ENCODE measurements around the gene ARHGAP22.

ARHGAP22 gene

DNA sequence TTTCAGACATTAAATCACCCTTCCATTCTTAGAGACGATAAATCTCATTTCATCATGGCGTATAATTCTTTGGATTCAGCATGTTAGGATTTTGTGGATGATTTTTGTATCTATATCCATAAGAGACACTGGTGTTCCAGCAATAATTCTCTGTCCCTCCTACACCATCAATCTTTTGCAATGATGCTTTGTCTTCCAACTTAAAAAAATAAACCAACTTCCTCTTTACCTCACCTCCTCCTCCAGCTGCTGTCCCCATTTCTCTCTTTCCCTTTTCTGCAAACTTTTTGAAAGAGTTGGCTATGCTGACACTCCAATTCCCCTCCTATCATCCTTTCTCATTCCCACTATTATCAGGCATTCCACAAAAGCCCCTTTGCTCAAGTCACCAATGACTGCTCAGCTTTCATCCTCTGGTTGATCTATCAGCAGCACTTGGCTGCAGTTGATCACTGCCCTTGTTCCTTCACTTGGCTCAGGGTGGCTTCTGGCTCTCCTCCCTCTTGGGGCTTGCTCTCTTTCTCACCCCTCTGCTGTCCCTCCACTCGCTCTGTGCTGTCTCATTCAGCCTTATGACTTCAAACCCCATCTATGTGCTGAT is 130.0 kb downstream of the ARHGAP22 start:
- FAIRE-seq, result no peak

DNA sequence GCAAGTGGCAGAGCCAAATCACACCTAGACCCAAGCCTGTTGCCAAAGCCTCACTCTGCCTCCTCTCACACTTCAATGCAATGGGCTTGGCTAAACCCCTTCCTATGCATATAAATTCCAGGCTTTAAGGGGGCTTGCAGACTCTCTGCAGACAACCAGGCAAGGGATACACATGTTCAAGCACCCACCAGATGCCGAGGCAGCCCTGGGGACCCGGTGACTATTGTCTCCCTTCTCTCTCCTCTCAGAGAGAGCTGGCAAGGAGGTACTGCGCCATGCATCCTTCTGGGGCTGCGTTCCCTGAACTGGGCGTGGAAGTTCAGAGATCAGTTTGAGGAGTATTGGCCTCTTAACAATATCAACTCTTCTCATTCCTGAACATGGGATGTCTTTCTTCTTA is 131.2 kb downstream of the ARHGAP22 start:
- no peak for FAIRE-seq

DNA sequence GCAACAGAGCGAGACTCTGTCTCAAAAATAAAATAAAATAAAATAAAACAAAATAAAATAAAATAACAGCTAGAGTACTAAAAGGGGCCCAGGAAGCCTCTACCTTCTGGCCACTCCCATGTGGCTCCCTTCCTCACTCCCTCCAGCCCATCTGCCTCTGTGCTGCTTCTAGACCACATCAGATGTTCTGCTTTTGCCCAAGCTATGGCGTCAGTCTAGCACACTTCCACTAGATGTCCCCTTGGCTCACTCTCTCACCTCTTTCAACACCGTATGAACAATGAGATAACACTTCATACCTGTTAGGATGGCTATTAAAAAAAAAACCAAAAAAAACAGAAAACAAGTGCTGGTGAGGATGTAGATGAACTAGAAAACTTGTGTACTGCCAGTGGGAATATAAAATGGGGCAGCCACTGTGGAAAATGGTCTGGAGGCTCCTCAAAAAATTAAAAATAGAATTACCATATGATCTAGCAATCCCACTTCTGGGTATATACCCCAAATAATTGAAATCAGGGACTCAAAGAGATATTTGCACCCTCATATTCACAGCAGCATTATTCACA is 132.3 kb downstream of the ARHGAP22 start:
- no peak for FAIRE-seq

DNA sequence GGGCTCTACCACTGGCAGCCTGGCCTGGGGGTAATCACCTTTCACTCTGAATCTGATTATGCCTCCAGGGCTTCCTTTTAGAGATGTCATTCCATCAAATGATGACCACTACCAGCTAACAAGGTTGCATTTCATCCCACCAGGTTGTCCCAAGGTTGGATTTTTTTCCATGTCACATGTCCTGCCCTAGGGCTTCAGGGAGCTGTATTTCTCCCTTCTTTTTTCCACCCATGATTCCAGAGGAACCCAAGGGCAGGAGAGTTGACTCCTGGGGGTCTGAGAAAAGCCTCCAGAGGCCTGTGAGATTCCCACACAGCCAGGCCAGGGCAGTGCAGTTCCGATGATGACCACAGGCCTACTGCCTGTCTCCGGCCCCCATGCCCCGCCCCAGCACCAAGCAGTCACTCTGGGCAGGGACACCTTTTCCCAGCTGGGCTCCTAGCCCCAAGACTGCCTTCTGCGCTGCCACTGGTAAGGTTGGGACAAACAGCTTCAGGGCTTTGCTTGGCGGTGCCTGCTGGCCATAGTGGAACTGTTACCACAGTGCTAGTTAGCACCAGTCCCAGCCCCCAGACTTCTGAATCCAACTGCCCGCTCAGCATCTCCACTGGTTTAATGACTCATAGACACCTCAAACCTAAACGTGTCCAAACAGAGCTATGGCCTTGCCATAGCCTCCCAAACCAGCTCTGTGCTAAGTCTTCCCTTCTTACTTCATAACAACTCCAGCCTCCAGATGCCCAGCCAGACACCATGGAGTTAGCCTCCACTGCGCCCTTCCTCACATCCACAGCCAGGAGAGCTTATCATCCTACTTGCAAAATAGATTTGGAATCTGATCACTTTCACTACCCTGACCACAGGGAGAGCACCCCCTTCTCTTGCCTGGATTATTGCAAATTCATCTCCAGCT is 133.7 kb downstream of the ARHGAP22 start:
- no peak for FAIRE-seq

GRCh38 chr10:48470115-48470892 is 134.6 kb downstream of the ARHGAP22 start:
- no peak for FAIRE-seq

- no peak for FAIRE-seq
These were observed 135.3 kb downstream of the ARHGAP22 start for GRCh38 chr10:48469516-48470020.

- FAIRE-seq, result no peak
These were observed 135.9 kb downstream of the ARHGAP22 start for GRCh38 chr10:48468866-48469511.

GRCh38 chr10:48468130-48468790 is 136.6 kb downstream of the ARHGAP22 start:
- no peak for FAIRE-seq

GRCh38 chr10:48467669-48468068 is 137.2 kb downstream of the ARHGAP22 start:
- no peak for FAIRE-seq

DNA sequence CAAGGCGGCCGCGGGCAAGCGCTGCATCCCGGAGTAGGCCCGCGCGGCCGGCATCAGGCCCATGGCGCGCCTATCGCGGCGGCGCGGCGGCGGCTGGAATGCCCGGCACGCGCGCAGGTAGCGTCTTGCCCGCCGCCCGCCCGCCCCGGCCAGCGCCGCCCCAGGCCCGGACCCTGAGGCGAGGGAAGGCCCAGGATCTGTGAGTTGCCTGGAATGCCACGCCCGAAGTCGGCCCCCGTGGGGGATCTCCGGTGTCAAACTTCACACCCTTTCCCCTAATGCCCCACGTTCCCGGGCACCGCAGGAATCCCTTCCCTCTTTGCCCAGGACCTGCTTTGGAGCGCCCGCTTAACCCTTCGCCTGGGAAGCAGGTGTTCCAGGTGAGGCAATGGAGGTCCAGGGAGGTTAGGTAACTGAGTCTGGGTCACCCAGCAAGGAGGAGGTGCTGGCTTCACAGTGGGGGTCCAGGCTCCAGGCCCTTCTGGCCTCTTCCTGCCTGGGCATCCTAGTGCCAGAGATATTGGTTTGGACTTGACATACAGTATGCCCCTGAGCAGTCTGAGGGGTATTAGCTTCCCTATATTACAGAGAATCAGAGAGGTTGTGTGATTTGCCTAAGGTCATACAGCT is 138.1 kb downstream of the ARHGAP22 start:
- FAIRE-seq, result no peak

- FAIRE-seq, result no peak
These were observed 138.9 kb downstream of the ARHGAP22 start for GRCh38 chr10:48465860-48466521.

DNA sequence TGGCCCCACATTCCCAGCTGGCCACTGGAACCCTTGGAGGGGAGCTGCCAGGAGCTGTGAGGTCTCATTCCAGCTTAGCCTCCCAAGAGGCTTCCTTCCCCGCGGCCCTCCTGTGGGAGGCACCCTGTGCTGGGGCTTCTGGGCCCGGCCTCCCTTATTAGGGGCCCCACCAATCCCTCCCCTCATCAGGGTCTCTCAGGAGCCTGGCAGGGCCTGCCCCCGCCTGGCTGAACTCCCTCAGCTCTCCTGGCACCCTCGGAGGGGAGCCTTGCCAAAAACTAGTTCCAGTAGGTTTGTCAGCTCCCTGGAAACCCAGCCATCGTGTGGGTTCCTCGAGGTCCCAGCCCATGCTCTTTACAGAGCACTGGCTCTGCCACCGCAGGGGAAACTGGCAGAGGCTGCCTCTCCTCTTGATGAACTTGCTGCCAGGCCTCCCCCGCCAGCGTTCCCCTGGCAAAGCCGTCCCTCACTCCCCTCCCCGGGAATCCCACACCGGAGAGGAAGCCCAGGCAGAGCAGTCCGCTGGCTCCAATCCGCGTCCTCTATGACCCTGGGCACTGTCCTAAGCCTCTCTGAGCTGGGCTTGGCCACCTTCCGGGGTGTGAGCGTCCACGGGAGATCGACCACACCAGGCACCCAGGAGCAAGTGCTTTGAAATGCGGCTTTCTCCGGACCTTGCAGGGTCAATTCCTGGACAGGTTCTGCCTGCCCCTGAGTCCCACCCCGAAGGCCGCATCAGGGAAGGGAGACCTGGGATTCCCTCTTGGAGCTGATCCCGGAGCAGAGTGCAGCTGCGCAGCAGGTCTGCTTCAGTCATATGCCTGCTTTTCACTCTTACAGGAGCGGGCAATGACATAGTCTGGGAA is 139.8 kb downstream of the ARHGAP22 start:
- FAIRE-seq, result no peak

GRCh38 chr10:48464121-48464870 is 140.6 kb downstream of the ARHGAP22 start:
- no peak for FAIRE-seq

GRCh38 chr10:48463318-48464003 is 141.4 kb downstream of the ARHGAP22 start:
- FAIRE-seq, result no peak

- no peak for FAIRE-seq
These were observed 142.3 kb downstream of the ARHGAP22 start for GRCh38 chr10:48462482-48463020.

- FAIRE-seq, result no peak
These were observed 143.0 kb downstream of the ARHGAP22 start for GRCh38 chr10:48461623-48462481.

- no peak for FAIRE-seq
These were observed 144.7 kb downstream of the ARHGAP22 start for GRCh38 chr10:48460182-48460581.

Measured in endometrium (tissue), 2 donors.